AG10803 (cell line): Measurements from ENCODE around the gene ENAH.

ENCODE experiments used
- DNase-seq: peaks from one replicate; pipeline ENCODE4 v3.0.0; 2010; ENCODE audit warnings: low read depth
- H3K4me3 ChIP-seq: 2 replicates; pipeline ENCODE4 v1.5.1; 2011; ENCODE audit warnings: mild to moderate bottlenecking, low read length, control low read depth
- CTCF ChIP-seq: conservative IDR thresholded peaks from 2 replicates; pipeline ENCODE4 v1.5.1; 2011; ENCODE audit warnings: mild to moderate bottlenecking, low read length, control low read depth, inconsistent platforms

The ENAH gene

GRCh38 chr1:225451340-225451739 is 201.6 kb downstream of the ENAH start:
- DNase-seq, result no peak
- TF ChIP-seq CTCF, result no peak
- no peak overlapping the region for H3K4me3 ChIP-seq

- no peak for DNase-seq
- H3K4me3 ChIP-seq, result no peak overlapping the region
- no peak for TF ChIP-seq CTCF
These were observed 202.3 kb downstream of the ENAH start for GRCh38 chr1:225450491-225451191.

- TF ChIP-seq CTCF, result no peak
- no peak overlapping the region for H3K4me3 ChIP-seq
- DNase-seq, result no peak
These were observed 203.1 kb downstream of the ENAH start for GRCh38 chr1:225449774-225450173.

GRCh38 chr1:225449261-225449660 is 203.7 kb downstream of the ENAH start:
- no peak overlapping the region for H3K4me3 ChIP-seq
- no peak for DNase-seq
- no peak for TF ChIP-seq CTCF

GRCh38 chr1:225448146-225448805 is 204.6 kb downstream of the ENAH start:
- no peak for TF ChIP-seq CTCF

GRCh38 chr1:225447650-225448089 is 205.3 kb downstream of the ENAH start:
- no peak for TF ChIP-seq CTCF
- H3K4me3 ChIP-seq, result no peak overlapping the region
- peak; percentile 45 for DNase-seq

More at GRCh38 chr1:225448146-225448805, 204.6 kb downstream of the ENAH start:
- DNase-seq, result no peak
- no peak overlapping the region for H3K4me3 ChIP-seq
